ENCODE measurements around the gene TRIM24. TPM values are rescaled to one million over a fixed set of nuclear protein-coding genes. Genes with fewer than 3 reads are reported as not detected.
"Not testable (repeated sequence)": the region's sequence is repeated elsewhere in the genome, so short reads cannot be mapped to it uniquely, and the experiment has no call there.

TRIM24 gene
- total RNA-seq, 1 donor from 2014 or later, result 14.3 TPM

GRCh38 chr7:138527746-138528223 is 67.7 kb downstream of the TRIM24 start:
- Mint-ChIP-seq H3K27me3 (no peaks in the 10 kb centered on the region), H3K4me3 (no peak overlapping the region), H3K36me3 (ENCODE audit: low read depth) (peaks cover 65% of the 10 kb centered on the region), H3K27ac (no peak overlapping the region), H3K9me3 (peaks cover 28% of the 10 kb centered on the region), H3K4me1 (no peaks in the 10 kb centered on the region)
- POLR2A ChIA-PET, result no interaction called here
- ATAC-seq (ENCODE audit: low read depth) (no peak), DNase-seq (no peak)
- TF ChIP-seq, protein P1, sequence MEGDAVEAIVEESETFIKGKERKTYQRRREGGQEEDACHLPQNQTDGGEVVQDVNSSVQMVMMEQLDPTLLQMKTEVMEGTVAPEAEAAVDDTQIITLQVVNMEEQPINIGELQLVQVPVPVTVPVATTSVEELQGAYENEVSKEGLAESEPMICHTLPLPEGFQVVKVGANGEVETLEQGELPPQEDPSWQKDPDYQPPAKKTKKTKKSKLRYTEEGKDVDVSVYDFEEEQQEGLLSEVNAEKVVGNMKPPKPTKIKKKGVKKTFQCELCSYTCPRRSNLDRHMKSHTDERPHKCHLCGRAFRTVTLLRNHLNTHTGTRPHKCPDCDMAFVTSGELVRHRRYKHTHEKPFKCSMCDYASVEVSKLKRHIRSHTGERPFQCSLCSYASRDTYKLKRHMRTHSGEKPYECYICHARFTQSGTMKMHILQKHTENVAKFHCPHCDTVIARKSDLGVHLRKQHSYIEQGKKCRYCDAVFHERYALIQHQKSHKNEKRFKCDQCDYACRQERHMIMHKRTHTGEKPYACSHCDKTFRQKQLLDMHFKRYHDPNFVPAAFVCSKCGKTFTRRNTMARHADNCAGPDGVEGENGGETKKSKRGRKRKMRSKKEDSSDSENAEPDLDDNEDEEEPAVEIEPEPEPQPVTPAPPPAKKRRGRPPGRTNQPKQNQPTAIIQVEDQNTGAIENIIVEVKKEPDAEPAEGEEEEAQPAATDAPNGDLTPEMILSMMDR (IDR thresholded peaks at IDR 0.05), result no peak
- intact Hi-C loops (cut with micrococcal nuclease), result no loop called here
- CTCF ChIA-PET, result no interaction called here

DNA sequence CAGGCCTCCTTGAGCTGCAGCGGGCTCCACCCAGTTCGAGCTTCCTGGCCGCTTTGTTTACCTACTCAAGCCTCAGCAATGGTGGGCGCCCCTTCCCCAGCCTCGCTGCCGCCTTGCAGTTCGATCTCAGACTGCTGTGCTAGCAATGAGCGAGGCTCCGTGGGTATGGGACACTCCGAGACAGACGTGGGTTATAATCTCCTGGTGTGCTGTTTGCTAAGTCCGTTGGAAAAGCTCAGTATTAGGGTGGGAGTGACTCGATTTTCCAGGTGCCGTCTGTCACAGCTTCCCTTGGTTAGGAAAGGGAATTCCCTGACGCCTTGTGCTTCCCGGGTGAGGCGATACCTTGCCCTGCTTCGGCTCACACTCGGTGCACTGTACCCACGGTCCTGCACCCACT is 76.8 kb downstream of the TRIM24 start:
- DNase-seq; intact Hi-C loops (cut with micrococcal nuclease); H3K4me3 Mint-ChIP-seq; H3K27me3 Mint-ChIP-seq; H3K4me1 Mint-ChIP-seq; H3K9me3 Mint-ChIP-seq; ATAC-seq (ENCODE audit: low read depth); CTCF ChIA-PET; POLR2A ChIA-PET; H3K27ac Mint-ChIP-seq: not testable (repeated sequence)
- peaks cover 82% of the 10 kb centered on the region for H3K36me3 Mint-ChIP-seq (ENCODE audit: low read depth)

DNA sequence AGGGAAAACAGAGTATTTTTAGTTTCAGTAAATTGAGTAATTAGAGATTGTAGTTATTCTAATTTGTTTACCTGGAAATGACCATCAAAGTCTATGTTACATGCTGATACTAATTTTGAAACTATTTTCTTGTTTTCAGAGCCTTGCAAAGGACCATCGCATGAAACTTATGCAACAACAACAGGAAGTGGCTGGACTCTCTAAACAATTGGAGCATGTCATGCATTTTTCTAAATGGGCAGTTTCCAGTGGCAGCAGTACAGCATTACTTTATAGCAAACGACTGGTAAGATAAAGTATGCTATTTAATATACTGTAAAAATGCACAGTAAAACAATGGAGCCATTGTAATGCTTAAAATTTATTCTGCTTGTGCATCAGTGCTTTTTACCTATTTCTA is 78.5 kb downstream of the TRIM24 start:
- Mint-ChIP-seq H3K4me1 (peaks cover 3% of the 10 kb centered on the region), H3K36me3 (ENCODE audit: low read depth) (peaks cover 77% of the 10 kb centered on the region), H3K27ac (no peak overlapping the region), H3K9me3 (peaks cover 3% of the 10 kb centered on the region), H3K4me3 (no peak overlapping the region), H3K27me3 (no peaks in the 10 kb centered on the region)
- POLR2A ChIA-PET, result no interaction called here
- ATAC-seq (ENCODE audit: low read depth) (no peak), DNase-seq (no peak)
- TF ChIP-seq, protein P1 (IDR thresholded peaks at IDR 0.05), result no peak
- intact Hi-C loops (cut with micrococcal nuclease), result no loop called here
- CTCF ChIA-PET, result no interaction called here

GRCh38 chr7:138538997-138539644 is 79.1 kb downstream of the TRIM24 start:
- H3K4me1 Mint-ChIP-seq, result peaks cover 3% of the 10 kb centered on the region
- H3K36me3 Mint-ChIP-seq (ENCODE audit: low read depth), result peaks cover 77% of the 10 kb centered on the region
- TF ChIP-seq, protein P1 (IDR thresholded peaks at IDR 0.05), result no peak
- H3K27ac Mint-ChIP-seq, result no peak overlapping the region
- no peak for DNase-seq
- peaks cover 2% of the 10 kb centered on the region for H3K9me3 Mint-ChIP-seq
- H3K4me3 Mint-ChIP-seq, result no peak overlapping the region
- H3K27me3 Mint-ChIP-seq, result no peaks in the 10 kb centered on the region
- intact Hi-C loops (cut with micrococcal nuclease), result no loop called here
- POLR2A ChIA-PET, result no interaction called here
- ATAC-seq (ENCODE audit: low read depth), result no peak
- CTCF ChIA-PET, result no interaction called here

DNA sequence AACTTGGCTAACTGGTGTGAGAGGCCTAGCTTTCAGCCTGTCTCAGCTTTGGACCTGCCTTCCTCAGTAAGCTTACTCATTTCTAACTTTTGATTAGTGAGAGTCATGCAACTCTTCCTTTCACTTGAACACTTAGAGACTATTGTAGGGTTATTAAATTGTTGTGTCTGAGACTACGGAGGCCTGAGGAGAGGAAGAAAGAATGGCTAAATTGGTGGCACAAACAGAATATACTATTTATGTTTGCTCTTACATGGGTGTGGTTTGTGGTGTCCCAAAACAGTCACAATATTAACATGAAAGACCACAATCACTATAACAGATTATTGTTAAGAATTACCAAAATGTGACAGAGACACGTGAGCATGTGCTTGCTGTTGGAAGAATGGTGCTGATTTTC is 82.1 kb downstream of the TRIM24 start:
- ChIA-PET CTCF (no interaction called here), POLR2A (no interaction called here)
- peaks cover 75% of the 10 kb centered on the region for H3K36me3 Mint-ChIP-seq (ENCODE audit: low read depth)
- intact Hi-C loops (cut with micrococcal nuclease), result no loop called here
- H3K27ac Mint-ChIP-seq, result no peak overlapping the region
- ATAC-seq (ENCODE audit: low read depth), result no peak
- no peak for DNase-seq
- peaks cover 18% of the 10 kb centered on the region for H3K9me3 Mint-ChIP-seq
- no peak overlapping the region for H3K4me3 Mint-ChIP-seq
- H3K4me1 Mint-ChIP-seq, result peaks cover 3% of the 10 kb centered on the region
- TF ChIP-seq, protein P1 (IDR thresholded peaks at IDR 0.05), result no peak
- no peaks in the 10 kb centered on the region for H3K27me3 Mint-ChIP-seq

DNA sequence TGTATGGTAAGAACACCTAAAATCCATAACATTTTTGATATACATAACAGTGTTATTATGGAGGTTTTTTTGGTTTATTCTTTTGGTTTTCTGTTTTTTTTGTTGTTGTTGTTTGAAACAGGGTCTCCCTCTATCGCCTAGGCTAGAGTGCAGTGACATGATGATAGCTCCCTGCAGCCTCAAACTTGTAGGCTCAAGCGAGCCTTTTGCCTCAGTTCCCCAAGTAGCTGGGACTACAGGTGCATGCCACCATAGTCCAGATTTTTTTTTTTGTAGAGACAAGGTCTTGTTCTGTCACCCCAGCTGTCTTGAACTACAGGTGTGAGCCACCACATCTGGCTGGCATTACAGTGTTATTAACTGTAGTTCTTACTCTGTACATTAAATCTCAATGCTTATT is 83.7 kb downstream of the TRIM24 start:
- ChIA-PET CTCF (no interaction called here), POLR2A (no interaction called here)
- DNase-seq, result no peak
- Mint-ChIP-seq H3K27me3 (no peaks in the 10 kb centered on the region), H3K4me1 (no peaks in the 10 kb centered on the region), H3K27ac (no peak overlapping the region), H3K36me3 (ENCODE audit: low read depth) (peaks cover 73% of the 10 kb centered on the region), H3K4me3 (no peak overlapping the region), H3K9me3 (peaks cover 18% of the 10 kb centered on the region)
- TF ChIP-seq, protein P1 (IDR thresholded peaks at IDR 0.05), result no peak
- ATAC-seq (ENCODE audit: low read depth), result no peak
- intact Hi-C loops (cut with micrococcal nuclease), result no loop called here
